ENCODE measurements around the gene GLUD1.
"Not testable (repeated sequence)": the region's sequence is repeated elsewhere in the genome, so short reads cannot be mapped to it uniquely, and the experiment has no call there.

Gene GLUD1

GRCh38 chr10:87038786-87039185 lies 55.9 kb downstream of the GLUD1 start:
- no peak for DNase-seq

- DNase-seq: no peak
Measured at GRCh38 chr10:87038286-87038717, 56.3 kb downstream of the GLUD1 start.

- DNase-seq: no peak
Measured at GRCh38 chr10:87036623-87037022, 58.0 kb downstream of the GLUD1 start.

GRCh38 chr10:87030912-87031635 lies 63.6 kb downstream of the GLUD1 start:
- DNase-seq: no peak

- DNase-seq: not testable (repeated sequence)
Measured at GRCh38 chr10:87030419-87030818, 64.2 kb downstream of the GLUD1 start.

- not testable (repeated sequence) for DNase-seq
Measured at GRCh38 chr10:87026747-87027508, 67.7 kb downstream of the GLUD1 start.

- not testable (repeated sequence) for DNase-seq
Measured at GRCh38 chr10:87025285-87025958, 69.2 kb downstream of the GLUD1 start.

- not testable (repeated sequence) for DNase-seq
Measured at GRCh38 chr10:87020056-87020455, 74.6 kb downstream of the GLUD1 start, which contains the start of gene FAM25A. FAM25A (plus strand) TSS chr10:87020294; CDS start chr10:87020325, 31 bp downstream.

GRCh38 chr10:87019504-87019903 lies 75.1 kb downstream of the GLUD1 start:
- DNase-seq: not testable (repeated sequence)

GRCh38 chr10:87019066-87019465 lies 75.6 kb downstream of the GLUD1 start:
- DNase-seq: not testable (repeated sequence)

GRCh38 chr10:87018127-87018526 lies 76.5 kb downstream of the GLUD1 start:
- DNase-seq: not testable (repeated sequence)

GRCh38 chr10:87014986-87015716 lies 79.5 kb downstream of the GLUD1 start:
- DNase-seq: not testable (repeated sequence)

GRCh38 chr10:87013528-87013927 lies 81.1 kb downstream of the GLUD1 start:
- DNase-seq: not testable (repeated sequence)

GRCh38 chr10:87009134-87009696 lies 85.4 kb downstream of the GLUD1 start:
- not testable (repeated sequence) for DNase-seq

- DNase-seq: not testable (repeated sequence)
Measured at GRCh38 chr10:87008303-87008702, 86.3 kb downstream of the GLUD1 start.

GRCh38 chr10:87007674-87008073 lies 87.0 kb downstream of the GLUD1 start:
- not testable (repeated sequence) for DNase-seq

GRCh38 chr10:87007124-87007523 lies 87.5 kb downstream of the GLUD1 start:
- DNase-seq: not testable (repeated sequence)

- DNase-seq: no peak
Measured at GRCh38 chr10:87000491-87000890, 94.2 kb downstream of the GLUD1 start.

Measured in CD4-positive, alpha-beta T cell treated with Interleukin-1 beta for 1 hour (primary cell).